Measurements from ENCODE around the gene PATJ.

DNA sequence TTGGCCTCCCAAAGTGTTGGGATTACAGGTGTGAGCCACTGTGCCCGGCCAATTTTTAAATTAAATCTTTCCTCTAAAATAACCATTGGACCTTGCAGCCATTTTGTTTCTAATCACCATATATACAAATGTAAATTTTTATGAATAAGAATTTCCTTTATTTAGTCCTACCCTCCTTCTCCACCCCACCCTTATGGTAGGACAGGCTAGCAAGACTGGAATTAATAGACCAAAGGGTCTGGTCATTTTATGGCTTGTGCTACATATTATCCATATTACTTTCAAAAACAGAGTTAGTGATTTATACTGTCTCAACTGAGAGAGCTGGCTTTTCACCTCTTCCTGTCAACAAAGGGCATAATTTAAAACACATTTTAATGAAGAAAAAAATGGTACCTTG lies 478.9 kb downstream of the PATJ start:
- TF ChIP-seq, protein P1, sequence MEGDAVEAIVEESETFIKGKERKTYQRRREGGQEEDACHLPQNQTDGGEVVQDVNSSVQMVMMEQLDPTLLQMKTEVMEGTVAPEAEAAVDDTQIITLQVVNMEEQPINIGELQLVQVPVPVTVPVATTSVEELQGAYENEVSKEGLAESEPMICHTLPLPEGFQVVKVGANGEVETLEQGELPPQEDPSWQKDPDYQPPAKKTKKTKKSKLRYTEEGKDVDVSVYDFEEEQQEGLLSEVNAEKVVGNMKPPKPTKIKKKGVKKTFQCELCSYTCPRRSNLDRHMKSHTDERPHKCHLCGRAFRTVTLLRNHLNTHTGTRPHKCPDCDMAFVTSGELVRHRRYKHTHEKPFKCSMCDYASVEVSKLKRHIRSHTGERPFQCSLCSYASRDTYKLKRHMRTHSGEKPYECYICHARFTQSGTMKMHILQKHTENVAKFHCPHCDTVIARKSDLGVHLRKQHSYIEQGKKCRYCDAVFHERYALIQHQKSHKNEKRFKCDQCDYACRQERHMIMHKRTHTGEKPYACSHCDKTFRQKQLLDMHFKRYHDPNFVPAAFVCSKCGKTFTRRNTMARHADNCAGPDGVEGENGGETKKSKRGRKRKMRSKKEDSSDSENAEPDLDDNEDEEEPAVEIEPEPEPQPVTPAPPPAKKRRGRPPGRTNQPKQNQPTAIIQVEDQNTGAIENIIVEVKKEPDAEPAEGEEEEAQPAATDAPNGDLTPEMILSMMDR (IDR thresholded peaks at IDR 0.05; ENCODE audit: poor library complexity): no peak
- TF ChIP-seq EZH2phosphoT487 (IDR thresholded peaks at IDR 0.05; ENCODE audit: low read depth, severe bottlenecking, unreplicated experiment): no peak

All from hepatocyte (in vitro differentiated cells).